OCI-LY7 (cell line): Measurements from ENCODE around the gene LEMD1. TPM values are rescaled to one million over a fixed set of nuclear protein-coding genes. Genes with fewer than 3 reads are reported as not detected.

Experiments
- BruUV-seq: library from RNA; stranded (reverse); fragments of 400-500 nt; replicated peaks from 2 replicates; lab custom pipeline; 2021; lab: Mats Ljungman, UMichigan
- CTCF ChIA-PET: fragments of 300-600 bp; sonication (Branson Sonifier 250); formaldehyde crosslinking; loops from one replicate; lab custom pipeline; 2022; ENCODE audit warnings: antibody characterized with exemption; ENCODE audit not compliant: unreplicated experiment; lab: Charles Lee
- POLR2A ChIA-PET: fragments of 300-600 bp; sonication (Branson Sonifier 250); formaldehyde crosslinking; loops from one replicate; lab custom pipeline; 2022; ENCODE audit warnings: antibody characterized with exemption; lab: Charles Lee
- DNase-seq: peaks from one replicate; pipeline ENCODE4 v3.0.0-alpha.2; 2015; ENCODE audit warnings: low spot score
- H2AFZ ChIP-seq: fragments of 200-600 bp; sonication (generic), shearing (Covaris generic); 2 replicates; pipeline ENCODE4 v1.6.1; 2014; ENCODE audit warnings: mild to moderate bottlenecking, antibody characterized with exemption, low read length, moderate library complexity
- H3K27ac ChIP-seq: fragments of 200-600 bp; sonication (generic); 2 replicates; pipeline ENCODE4 v1.5.1; 2014; ENCODE audit warnings: mixed run types, low read depth, mild to moderate bottlenecking, moderate library complexity, low read length, inconsistent platforms; ENCODE audit not compliant: poor library complexity, severe bottlenecking
- H3K36me3 ChIP-seq: fragments of 200-600 bp; sonication (generic); 2 replicates; pipeline ENCODE4 v1.6.1; 2014; ENCODE audit warnings: mild to moderate bottlenecking, antibody characterized with exemption, low read length, moderate library complexity, mixed read lengths; ENCODE audit not compliant: insufficient read depth
- H3K4me1 ChIP-seq: fragments of 200-600 bp; sonication (generic); 2 replicates; pipeline ENCODE4 v1.5.1; 2014; ENCODE audit warnings: mild to moderate bottlenecking, low read length; ENCODE audit not compliant: insufficient read depth, poor library complexity, severe bottlenecking
- H3K4me2 ChIP-seq: fragments of 200-600 bp; sonication (generic); 2 replicates; pipeline ENCODE4 v1.6.1; 2014; ENCODE audit warnings: mild to moderate bottlenecking, low read length
- H3K4me3 ChIP-seq: fragments of 200-600 bp; sonication (generic); 2 replicates; pipeline ENCODE4 v1.5.1; 2014; ENCODE audit warnings: mild to moderate bottlenecking, low read depth, low read length; ENCODE audit not compliant: poor library complexity, severe bottlenecking
- H3K79me2 ChIP-seq: fragments of 200-600 bp; sonication (generic); 2 replicates; pipeline ENCODE4 v1.6.1; 2016; ENCODE audit warnings: low read depth, mild to moderate bottlenecking, low read length, moderate library complexity, mixed read lengths; ENCODE audit not compliant: insufficient read depth
- H3K9me2 ChIP-seq: fragments of 200-600 bp; sonication (generic); 2 replicates; pipeline ENCODE4 v1.6.1; 2016; ENCODE audit warnings: mild to moderate bottlenecking, low read length, mixed read lengths; ENCODE audit not compliant: insufficient read depth
- H3K9me3 ChIP-seq: fragments of 200-600 bp; sonication (generic); 2 replicates; pipeline ENCODE4 v1.6.1; 2014; ENCODE audit warnings: mild to moderate bottlenecking, mixed run types, low read length, mixed read lengths
- H4K20me1 ChIP-seq: fragments of 200-600 bp; sonication (generic); 2 replicates; pipeline ENCODE4 v1.6.1; 2014; ENCODE audit warnings: mild to moderate bottlenecking, antibody characterized with exemption, low read length, moderate library complexity, mixed read lengths; ENCODE audit not compliant: insufficient read depth
- CTCF ChIP-seq: fragments of 200-600 bp; sonication (generic); conservative IDR thresholded peaks from 2 replicates; pipeline ENCODE4 v1.5.1; 2014; ENCODE audit warnings: mild to moderate bottlenecking, antibody characterized with exemption, low read length, moderate library complexity, mixed read lengths
- EZH2phosphoT487 ChIP-seq: fragments of 200-600 bp; sonication (generic); IDR thresholded peaks from 2 replicates; pipeline ENCODE4 v1.6.1; 2018; ENCODE audit warnings: low read depth, borderline replicate concordance, mild to moderate bottlenecking, mixed run types, antibody characterized with exemption, low read length, moderate library complexity, mixed read lengths
- intact Hi-C: fragments of 100-400 bp; cut with micrococcal nuclease; formaldehyde crosslinking; loops from one replicate; pipeline ENCODE4 v1.10.0; 2022; ENCODE audit not compliant: unreplicated experiment
- total RNA-seq, 2 experiments: library from RNA; depleted of rRNA in 1 of 2; stranded (reverse); fragments of >200 nt in 1 of 2; shearing (Covaris generic) in 1 of 2; gene quantifications; 2 replicates each; pipeline ENCODE4 v1.2.3, GENCODE V29; 2014 to 2022

The LEMD1 gene
- total RNA-seq, 2 experiments from 2014 or later: 0.44 to 0.63 TPM

- Histone ChIP-seq H2AFZ (no peak overlapping the region), H3K4me2 (no peak overlapping the region), H3K9me2 (no peaks in the 10 kb centered on the region), H3K79me2 (no peaks in the 10 kb centered on the region), H3K9me3 (no peaks in the 10 kb centered on the region), H3K4me3 (no peak overlapping the region), H3K36me3 (no peaks in the 10 kb centered on the region), H3K27ac (no peak overlapping the region), H4K20me1 (no peaks in the 10 kb centered on the region), H3K4me1 (peaks cover 13% of the 10 kb centered on the region)
- POLR2A ChIA-PET: interaction anchor here (0.6 kb wide), 1 partner anchor 37 kb away, joined by 3 read pairs; no protein-coding TSS in a partner anchor
- intact Hi-C loops: loop anchor here (5.0 kb wide), 1 partner anchor 61 kb away; no protein-coding TSS in a partner anchor
- BruUV-seq: no TSS peak
- CTCF ChIA-PET: no interaction called here
- DNase-seq: no peak
- TF ChIP-seq EZH2phosphoT487 (no peak), CTCF (no peak)
Observed at GRCh38 chr1:205398586-205398985, 23.3 kb downstream of the LEMD1 start.

- Histone ChIP-seq H3K9me2 (no peaks in the 10 kb centered on the region), H3K4me2 (no peak overlapping the region), H2AFZ (no peak overlapping the region), H3K36me3 (no peaks in the 10 kb centered on the region), H3K4me3 (no peak overlapping the region), H3K9me3 (no peaks in the 10 kb centered on the region), H4K20me1 (no peaks in the 10 kb centered on the region), H3K27ac (no peak overlapping the region), H3K4me1 (peaks cover 13% of the 10 kb centered on the region), H3K79me2 (no peaks in the 10 kb centered on the region)
- ChIA-PET CTCF (interaction anchor here (1.5 kb wide), 1 partner anchor 89 kb away, joined by 5 read pairs; no protein-coding TSS in a partner anchor), POLR2A (interaction anchor here (0.5 to 1.5 kb wide), 4 partner anchors 12 to 126 kb away, joined by 3 read pairs; no protein-coding TSS in a partner anchor)
- peak; percentile 79 for DNase-seq
- intact Hi-C loops: loop anchor here (1.0 to 5.0 kb wide), 3 partner anchors 60 to 127 kb away; no protein-coding TSS in a partner anchor
- no TSS peak for BruUV-seq
- TF ChIP-seq EZH2phosphoT487: no peak
- TF ChIP-seq CTCF: peak; percentile 94
Observed at GRCh38 chr1:205396967-205397616, 24.8 kb downstream of the LEMD1 start.

GRCh38 chr1:205395616-205396015 lies 26.2 kb downstream of the LEMD1 start:
- Histone ChIP-seq H3K79me2 (no peaks in the 10 kb centered on the region), H3K9me3 (no peaks in the 10 kb centered on the region), H3K36me3 (no peaks in the 10 kb centered on the region), H3K4me1 (peaks cover 13% of the 10 kb centered on the region), H3K4me2 (no peak overlapping the region), H2AFZ (no peak overlapping the region), H3K9me2 (no peaks in the 10 kb centered on the region), H3K4me3 (no peak overlapping the region), H4K20me1 (no peaks in the 10 kb centered on the region), H3K27ac (no peak overlapping the region)
- no peak for DNase-seq
- ChIA-PET POLR2A (interaction anchor here (0.7 kb wide), 1 partner anchor 213 kb away, joined by 3 read pairs; no protein-coding TSS in a partner anchor), CTCF (no interaction called here)
- BruUV-seq: no TSS peak
- TF ChIP-seq EZH2phosphoT487 (no peak), CTCF (no peak)
- intact Hi-C loops: loop anchor here (5.0 kb wide), 1 partner anchor 58 kb away; no protein-coding TSS in a partner anchor
